OCI-LY1 (cell line): Measurements from ENCODE around the gene MAPKAPK3.

ENCODE experiments used
- H2AFZ ChIP-seq: fragments of 200-600 bp; sonication (generic), shearing (Covaris generic); 2 replicates; pipeline ENCODE4 v1.6.0; 2014; ENCODE audit warnings: antibody characterized with exemption, mild to moderate bottlenecking, low read length
- H3F3A ChIP-seq: fragments of 200-600 bp; sonication (generic), shearing (Covaris generic); 2 replicates; pipeline ENCODE4 v1.6.0; 2014; ENCODE audit warnings: mild to moderate bottlenecking, antibody characterized with exemption, low read length, moderate library complexity; ENCODE audit not compliant: insufficient read depth
- H3K27ac ChIP-seq: fragments of 200-600 bp; sonication (generic); 2 replicates; pipeline ENCODE4 v1.5.1; 2014; ENCODE audit warnings: low read length, mixed run types, mild to moderate bottlenecking, low read depth; ENCODE audit not compliant: poor library complexity, severe bottlenecking
- H3K27me3 ChIP-seq: fragments of 200-600 bp; sonication (generic); 2 replicates; pipeline ENCODE4 v1.6.0; 2014; ENCODE audit warnings: antibody characterized with exemption, mild to moderate bottlenecking, low read length, moderate library complexity; ENCODE audit not compliant: insufficient read depth
- H3K36me3 ChIP-seq: fragments of 200-600 bp; sonication (generic); 2 replicates; pipeline ENCODE4 v1.6.1; 2014; ENCODE audit warnings: mild to moderate bottlenecking, antibody characterized with exemption, low read length, moderate library complexity, mixed read lengths; ENCODE audit not compliant: insufficient read depth
- H3K4me1 ChIP-seq: fragments of 200-600 bp; sonication (generic); 2 replicates; pipeline ENCODE4 v1.5.1; 2014; ENCODE audit warnings: mild to moderate bottlenecking, low read length, moderate library complexity; ENCODE audit not compliant: insufficient read depth, severe bottlenecking
- H3K4me2 ChIP-seq: fragments of 200-600 bp; sonication (generic), shearing (Covaris generic); 2 replicates; pipeline ENCODE4 v1.6.1; 2014; ENCODE audit warnings: low read length
- H3K4me3 ChIP-seq: fragments of 200-600 bp; sonication (generic); 2 replicates; pipeline ENCODE4 v1.5.1; 2014; ENCODE audit warnings: low read length, low read depth, mild to moderate bottlenecking, mixed read lengths; ENCODE audit not compliant: poor library complexity, severe bottlenecking
- H3K79me2 ChIP-seq: fragments of 200-600 bp; shearing (Covaris generic); 2 replicates; pipeline ENCODE4 v1.6.1; 2016; ENCODE audit warnings: mixed run types, low read length, mixed read lengths; ENCODE audit not compliant: insufficient read depth
- H3K9ac ChIP-seq: fragments of 200-600 bp; sonication (generic), shearing (Covaris generic); 2 replicates; pipeline ENCODE4 v1.6.1; 2014; ENCODE audit warnings: mild to moderate bottlenecking, low read length, mixed read lengths
- H3K9me2 ChIP-seq: fragments of 200-600 bp; sonication (generic), shearing (Covaris generic); 2 replicates; pipeline ENCODE4 v1.6.1; 2014; ENCODE audit warnings: low read depth, mild to moderate bottlenecking, low read length, mixed read lengths
- H3K9me3 ChIP-seq: fragments of 200-600 bp; shearing (Covaris generic); 2 replicates; pipeline ENCODE4 v1.6.1; 2014; ENCODE audit warnings: low read length, mixed read lengths
- H4K20me1 ChIP-seq: fragments of 200-600 bp; sonication (generic), shearing (Covaris generic); 2 replicates; pipeline ENCODE4 v1.6.0; 2016; ENCODE audit warnings: mild to moderate bottlenecking, low read length; ENCODE audit not compliant: insufficient read depth
- EZH2 ChIP-seq: fragments of 200-600 bp; sonication (generic), shearing (Covaris generic); IDR thresholded peaks from 2 replicates; pipeline ENCODE4 v1.8.0; 2017; ENCODE audit warnings: borderline replicate concordance, mixed run types, mild to moderate bottlenecking, antibody characterized with exemption, low read length, moderate library complexity, mixed read lengths
- TF ChIP-seq, protein P1 (sequence below): fragments of 200-600 bp; sonication (generic), shearing (Covaris generic); IDR thresholded peaks from 2 replicates; pipeline ENCODE4 v1.5.1; 2017; ENCODE audit warnings: mild to moderate bottlenecking, antibody characterized with exemption, low read length, moderate library complexity, mixed read lengths

MAPKAPK3 gene

DNA sequence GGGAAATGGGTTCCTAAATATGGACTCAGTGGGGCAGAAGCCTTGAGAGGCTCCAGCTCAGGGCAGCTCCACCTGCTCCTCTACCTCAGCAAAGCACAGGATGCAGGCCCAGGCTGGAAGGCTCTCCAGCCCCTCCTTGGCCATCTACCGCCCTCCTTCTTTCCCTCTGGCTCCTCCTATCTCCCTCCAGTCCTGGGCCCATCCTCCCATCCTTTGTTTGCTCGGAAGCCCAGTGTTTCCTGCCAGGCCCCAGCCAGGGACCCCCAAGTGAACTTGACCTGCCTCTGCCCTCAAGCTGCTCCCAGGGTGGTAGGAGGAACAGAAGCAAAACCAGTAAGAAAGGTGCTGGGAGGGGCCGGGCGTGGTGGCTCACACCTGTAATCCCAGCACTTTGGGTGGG lies 20.1 kb downstream of the MAPKAPK3 start:
- no peaks in the 10 kb centered on the region for H4K20me1 ChIP-seq
- no peak overlapping the region for H3K4me3 ChIP-seq
- no peaks in the 10 kb centered on the region for H3F3A ChIP-seq
- H3K9me2 ChIP-seq: no peaks in the 10 kb centered on the region
- H3K4me2 ChIP-seq: no peak overlapping the region
- H2AFZ ChIP-seq: no peak overlapping the region
- H3K9me3 ChIP-seq: no peaks in the 10 kb centered on the region
- no peaks in the 10 kb centered on the region for H3K4me1 ChIP-seq
- H3K27me3 ChIP-seq: no peaks in the 10 kb centered on the region
- no peak for TF ChIP-seq EZH2
- TF ChIP-seq, protein P1, sequence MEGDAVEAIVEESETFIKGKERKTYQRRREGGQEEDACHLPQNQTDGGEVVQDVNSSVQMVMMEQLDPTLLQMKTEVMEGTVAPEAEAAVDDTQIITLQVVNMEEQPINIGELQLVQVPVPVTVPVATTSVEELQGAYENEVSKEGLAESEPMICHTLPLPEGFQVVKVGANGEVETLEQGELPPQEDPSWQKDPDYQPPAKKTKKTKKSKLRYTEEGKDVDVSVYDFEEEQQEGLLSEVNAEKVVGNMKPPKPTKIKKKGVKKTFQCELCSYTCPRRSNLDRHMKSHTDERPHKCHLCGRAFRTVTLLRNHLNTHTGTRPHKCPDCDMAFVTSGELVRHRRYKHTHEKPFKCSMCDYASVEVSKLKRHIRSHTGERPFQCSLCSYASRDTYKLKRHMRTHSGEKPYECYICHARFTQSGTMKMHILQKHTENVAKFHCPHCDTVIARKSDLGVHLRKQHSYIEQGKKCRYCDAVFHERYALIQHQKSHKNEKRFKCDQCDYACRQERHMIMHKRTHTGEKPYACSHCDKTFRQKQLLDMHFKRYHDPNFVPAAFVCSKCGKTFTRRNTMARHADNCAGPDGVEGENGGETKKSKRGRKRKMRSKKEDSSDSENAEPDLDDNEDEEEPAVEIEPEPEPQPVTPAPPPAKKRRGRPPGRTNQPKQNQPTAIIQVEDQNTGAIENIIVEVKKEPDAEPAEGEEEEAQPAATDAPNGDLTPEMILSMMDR: no peak
- no peak overlapping the region for H3K9ac ChIP-seq
- H3K27ac ChIP-seq: no peak overlapping the region
- H3K79me2 ChIP-seq: no peaks in the 10 kb centered on the region
- no peaks in the 10 kb centered on the region for H3K36me3 ChIP-seq

DNA sequence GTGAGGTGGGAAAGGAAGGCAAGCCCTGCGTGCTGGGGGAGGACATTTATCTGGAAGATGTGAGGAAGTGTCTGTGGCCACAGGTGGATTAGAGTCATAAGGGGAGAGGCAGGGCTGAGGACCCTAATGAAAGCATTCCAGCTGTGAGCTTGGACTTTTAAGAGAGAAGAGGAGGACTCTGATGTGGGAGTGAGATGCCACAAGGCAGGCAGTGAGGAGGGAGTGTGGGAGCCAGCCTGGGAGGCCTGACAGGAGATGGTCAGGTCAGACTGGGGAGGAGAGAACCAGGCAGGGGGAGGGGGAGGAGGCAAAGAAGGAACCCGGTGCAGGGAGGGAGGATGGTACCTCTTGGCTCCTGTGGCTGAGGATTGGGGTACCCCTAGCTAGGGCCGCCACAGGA lies 21.0 kb downstream of the MAPKAPK3 start:
- Histone ChIP-seq H3K36me3 (no peaks in the 10 kb centered on the region), H3K9ac (no peak overlapping the region), H3K4me2 (no peak overlapping the region)

DNA sequence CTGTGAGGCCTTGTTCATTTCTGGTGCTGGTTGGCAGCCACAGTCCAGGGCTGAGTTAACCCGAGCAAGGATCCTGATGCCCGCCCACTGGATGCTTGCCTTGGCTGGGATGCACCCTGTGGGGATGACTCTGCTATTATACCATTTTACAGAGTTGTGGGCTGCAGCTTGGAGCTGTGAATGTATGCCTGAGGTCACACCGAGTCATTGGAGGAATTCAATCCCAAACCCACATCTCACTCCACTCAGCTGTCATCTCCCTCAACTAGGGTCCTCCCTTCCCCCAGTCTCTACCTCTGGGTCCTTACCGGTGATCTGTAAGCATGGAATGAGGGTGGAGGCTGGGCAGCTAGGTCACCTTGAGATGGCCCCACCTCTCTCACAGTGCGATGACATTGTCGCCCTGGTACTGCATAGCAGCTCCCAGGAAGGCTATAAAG lies 22.1 kb downstream of the MAPKAPK3 start:
- no peak overlapping the region for H3K4me2 ChIP-seq
- no peaks in the 10 kb centered on the region for H3K79me2 ChIP-seq
- no peak overlapping the region for H3K27ac ChIP-seq
- no peaks in the 10 kb centered on the region for H4K20me1 ChIP-seq
- TF ChIP-seq EZH2: no peak
- TF ChIP-seq, protein P1: no peak
- no peak overlapping the region for H3K9ac ChIP-seq
- H3K9me2 ChIP-seq: no peaks in the 10 kb centered on the region
- no peaks in the 10 kb centered on the region for H3K4me1 ChIP-seq
- no peaks in the 10 kb centered on the region for H3F3A ChIP-seq
- no peaks in the 10 kb centered on the region for H3K27me3 ChIP-seq
- no peak overlapping the region for H3K4me3 ChIP-seq
- no peak overlapping the region for H2AFZ ChIP-seq
- no peaks in the 10 kb centered on the region for H3K36me3 ChIP-seq
- H3K9me3 ChIP-seq: no peaks in the 10 kb centered on the region

More for the DNA sequence above, 21.0 kb downstream of the MAPKAPK3 start:
- Histone ChIP-seq H3K9me3 (no peaks in the 10 kb centered on the region), H3K9me2 (no peaks in the 10 kb centered on the region), H3F3A (no peaks in the 10 kb centered on the region), H4K20me1 (no peaks in the 10 kb centered on the region), H3K4me1 (no peaks in the 10 kb centered on the region), H3K4me3 (no peak overlapping the region), H3K27ac (no peak overlapping the region), H2AFZ (no peak overlapping the region), H3K79me2 (no peaks in the 10 kb centered on the region), H3K27me3 (no peaks in the 10 kb centered on the region)
- TF ChIP-seq, protein P1: no peak
- no peak for TF ChIP-seq EZH2
